ENCODE results near the gene SDC1.
A peak's percentile ranks its signal among the peaks of the same experiment; 100 is the strongest.

Gene SDC1

GRCh38 chr2:20159411-20160070 lies 65.4 kb downstream of the SDC1 start:
- TF ChIP-seq Cebpa-rat (IDR thresholded peaks at IDR 0.05): no peak
- Histone ChIP-seq H3K27me3 (no peaks in the 10 kb centered on the region), H4K20me1 (no peaks in the 10 kb centered on the region), H3K4me2 (no peak overlapping the region), H3K4me1 (no peaks in the 10 kb centered on the region), H3K36me3 (no peaks in the 10 kb centered on the region), H3K9me3 (replicated peaks in 1 of 11) (peaks cover 0 to 8% (median 0%) of the 10 kb centered on the region in 11 experiments; a peak in 2 of 22 replicates), H3K4me3 (no peak overlapping the region), H3K27ac (no peak overlapping the region), H3K9ac (no peak overlapping the region)

GRCh38 chr2:20157193-20157891 lies 67.6 kb downstream of the SDC1 start:
- Histone ChIP-seq H3K4me2 (no peak overlapping the region), H4K20me1 (no peaks in the 10 kb centered on the region), H3K36me3 (no peaks in the 10 kb centered on the region), H3K9ac (no peak overlapping the region), H3K27me3 (no peaks in the 10 kb centered on the region), H3K27ac (no peak overlapping the region), H3K4me1 (no peaks in the 10 kb centered on the region), H3K4me3 (no peak overlapping the region), H3K9me3 (replicated peaks in 1 of 11) (peaks cover 0 to 8% (median 0%) of the 10 kb centered on the region in 11 experiments; a peak in 2 of 22 replicates)
- TF ChIP-seq Cebpa-rat (IDR thresholded peaks at IDR 0.05): no peak

DNA sequence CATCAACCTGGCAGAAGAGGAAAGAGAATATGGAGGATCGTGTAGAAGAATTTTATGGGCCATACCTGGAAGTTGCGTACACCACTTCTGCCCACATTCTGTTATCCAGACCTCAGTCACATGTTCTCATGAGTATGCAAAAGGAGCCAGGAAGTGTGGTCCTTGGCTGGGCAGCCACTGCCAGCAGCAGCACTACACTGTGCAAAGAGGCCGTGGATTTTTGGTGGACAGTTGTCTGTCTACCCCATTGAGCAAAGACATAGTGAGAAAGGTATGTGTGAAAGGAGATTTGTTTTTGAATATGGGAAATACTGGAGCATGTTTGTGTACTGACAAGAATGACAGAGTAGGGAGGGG lies 68.1 kb downstream of the SDC1 start:
- Histone ChIP-seq H3K4me2 (no peak overlapping the region), H3K4me3 (no peak overlapping the region), H3K36me3 (no peaks in the 10 kb centered on the region), H3K27me3 (no peaks in the 10 kb centered on the region), H4K20me1 (no peaks in the 10 kb centered on the region), H3K9me3 (replicated peaks in 1 of 11) (peaks cover 0 to 8% (median 0%) of the 10 kb centered on the region in 11 experiments; a peak in 2 of 22 replicates), H3K27ac (no peak overlapping the region), H3K4me1 (no peaks in the 10 kb centered on the region), H3K9ac (no peak overlapping the region)
- no peak for TF ChIP-seq Cebpa-rat (IDR thresholded peaks at IDR 0.05)

- Histone ChIP-seq H3K27me3 (no peaks in the 10 kb centered on the region), H4K20me1 (no peaks in the 10 kb centered on the region), H3K36me3 (no peaks in the 10 kb centered on the region), H3K27ac (no peak overlapping the region), H3K9ac (no peak overlapping the region), H3K4me1 (peaks cover 0 to 2% (median 1%) of the 10 kb centered on the region in 10 experiments; a peak in 16 of 20 replicates), H3K9me3 (replicated peaks in 1 of 11) (peaks cover 0 to 8% (median 0%) of the 10 kb centered on the region in 11 experiments; a peak in 2 of 22 replicates), H3K4me2 (no peak overlapping the region), H3K4me3 (no peak overlapping the region)
- TF ChIP-seq Cebpa-rat (IDR thresholded peaks at IDR 0.05): no peak
These were observed 68.7 kb downstream of the SDC1 start for GRCh38 chr2:20156076-20156759.

GRCh38 chr2:20153131-20153851 lies 71.6 kb downstream of the SDC1 start:
- H3K27me3 ChIP-seq: no peaks in the 10 kb centered on the region
- no peak overlapping the region for H3K4me2 ChIP-seq
- no peaks in the 10 kb centered on the region for H3K9me3 ChIP-seq (replicated peaks in 1 of 11)
- H3K4me1 ChIP-seq: peaks cover 5 to 22% (median 11%) of the 10 kb centered on the region in 10 experiments; a peak in 18 of 20 replicates
- H4K20me1 ChIP-seq: no peaks in the 10 kb centered on the region
- no peak overlapping the region for H3K4me3 ChIP-seq
- H3K36me3 ChIP-seq: no peaks in the 10 kb centered on the region
- H3K27ac ChIP-seq: no peak overlapping the region
- no peak for TF ChIP-seq Cebpa-rat (IDR thresholded peaks at IDR 0.05)
- no peak overlapping the region for H3K9ac ChIP-seq

DNA sequence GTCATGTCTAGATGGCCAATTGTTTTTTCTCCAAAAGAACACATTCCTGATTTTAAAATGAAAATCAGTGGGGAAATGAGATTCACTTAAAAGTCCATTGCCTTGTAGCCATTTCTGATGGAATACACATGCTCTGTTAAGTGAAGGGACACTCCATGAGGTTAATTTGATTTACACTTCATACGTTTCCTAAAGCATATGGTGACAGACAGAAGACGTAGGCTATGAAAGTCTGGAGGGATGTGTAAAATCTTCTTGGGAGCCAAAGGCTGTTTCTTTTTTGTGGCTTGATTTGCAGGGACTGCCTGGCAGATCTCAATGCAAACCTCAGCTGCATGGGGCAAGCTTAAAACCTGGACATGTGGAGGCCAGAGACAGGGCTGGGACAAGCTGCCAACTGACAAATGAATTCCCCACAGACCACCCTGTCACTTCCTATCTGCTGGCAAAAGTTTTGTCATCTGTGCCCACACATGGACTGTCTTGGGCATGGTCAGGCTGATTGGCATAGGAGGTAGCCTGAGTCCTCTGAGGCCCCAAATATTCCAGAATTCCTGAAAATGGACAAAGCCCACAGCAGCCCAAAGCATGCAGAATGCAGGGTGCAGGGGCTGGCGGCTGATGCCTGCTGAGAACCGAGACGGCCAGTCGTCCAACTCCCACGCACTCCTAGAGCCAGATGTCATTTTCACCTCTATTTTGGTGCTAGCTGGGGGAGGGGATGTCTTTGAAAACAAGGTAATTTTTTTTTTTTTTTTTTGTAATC lies 73.9 kb downstream of the SDC1 start:
- no peak overlapping the region for H3K9ac ChIP-seq
- H3K27me3 ChIP-seq: no peaks in the 10 kb centered on the region
- H4K20me1 ChIP-seq: no peaks in the 10 kb centered on the region
- no peaks in the 10 kb centered on the region for H3K36me3 ChIP-seq
- no peak overlapping the region for H3K4me3 ChIP-seq
- peaks cover 5 to 22% (median 11%) of the 10 kb centered on the region in 10 experiments; a peak in 18 of 20 replicates for H3K4me1 ChIP-seq
- peak overlapping the region in 9 of 11 experiments; percentile 12 to 63 (median 43); a peak in 15 of 22 replicates for H3K4me2 ChIP-seq
- H3K27ac ChIP-seq: no peak overlapping the region
- no peak for TF ChIP-seq Cebpa-rat (IDR thresholded peaks at IDR 0.05)
- no peaks in the 10 kb centered on the region for H3K9me3 ChIP-seq (replicated peaks in 1 of 11)
